WERI-Rb-1 (cell line): ENCODE measurements around the gene FBH1.

Experiments
- DNase-seq: peaks from one replicate; pipeline ENCODE4 v3.0.0-alpha.2; 2020
- H3K27ac ChIP-seq: fragments of 250-450 bp; sonication (Bioruptor Pico); 2 replicates; pipeline ENCODE4 v1.5.1; 2020; ENCODE audit warnings: mild to moderate bottlenecking, moderate library complexity
- H3K27me3 ChIP-seq: fragments of 250-450 bp; sonication (Bioruptor Pico); 2 replicates; pipeline ENCODE4 v1.5.1; 2021; ENCODE audit warnings: mild to moderate bottlenecking, low read depth, moderate library complexity; ENCODE audit not compliant: insufficient read depth, severe bottlenecking
- H3K36me3 ChIP-seq: fragments of 250-450 bp; sonication (Bioruptor Pico); 2 replicates; pipeline ENCODE4 v1.5.1; 2020; ENCODE audit warnings: mild to moderate bottlenecking, moderate library complexity
- H3K4me3 ChIP-seq: 2 replicates; pipeline ENCODE4 v1.5.1; 2011; ENCODE audit warnings: low read depth, mild to moderate bottlenecking, control low read depth, low read length
- H3K9me3 ChIP-seq: fragments of 250-450 bp; sonication (Bioruptor Pico); 2 replicates; pipeline ENCODE4 v1.5.1; 2021; ENCODE audit warnings: mild to moderate bottlenecking, moderate library complexity; ENCODE audit not compliant: severe bottlenecking
- TF ChIP-seq, protein P1 (sequence below): IDR thresholded peaks from 2 replicates; pipeline ENCODE4 v1.5.1; 2011; ENCODE audit warnings: low read depth, mild to moderate bottlenecking, control low read depth, inconsistent platforms, low read length

FBH1 gene

DNA sequence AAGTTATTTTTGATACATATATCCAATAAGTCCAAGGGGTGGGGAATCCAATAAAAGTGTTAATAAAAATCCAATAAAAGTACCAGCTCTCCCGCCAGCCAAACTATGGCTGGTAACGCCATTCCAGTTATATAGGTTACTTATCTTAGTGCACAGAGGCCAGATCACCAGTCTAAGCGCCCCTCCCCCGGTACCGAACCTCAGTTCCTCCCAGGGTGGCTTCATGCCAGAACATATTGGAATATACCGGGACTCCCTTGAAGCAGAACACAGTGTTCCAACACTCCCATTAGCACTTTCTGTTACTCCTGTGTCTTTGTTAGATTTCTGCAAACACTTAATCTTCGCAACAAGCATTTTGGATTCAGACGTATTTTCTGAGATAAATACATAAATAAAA lies 7.5 kb downstream of the FBH1 start:
- Histone ChIP-seq H3K27ac (no peak overlapping the region), H3K27me3 (no peaks in the 10 kb centered on the region), H3K36me3 (no peaks in the 10 kb centered on the region), H3K4me3 (no peak overlapping the region), H3K9me3 (no peaks in the 10 kb centered on the region)
- DNase-seq: no peak
- TF ChIP-seq, protein P1, sequence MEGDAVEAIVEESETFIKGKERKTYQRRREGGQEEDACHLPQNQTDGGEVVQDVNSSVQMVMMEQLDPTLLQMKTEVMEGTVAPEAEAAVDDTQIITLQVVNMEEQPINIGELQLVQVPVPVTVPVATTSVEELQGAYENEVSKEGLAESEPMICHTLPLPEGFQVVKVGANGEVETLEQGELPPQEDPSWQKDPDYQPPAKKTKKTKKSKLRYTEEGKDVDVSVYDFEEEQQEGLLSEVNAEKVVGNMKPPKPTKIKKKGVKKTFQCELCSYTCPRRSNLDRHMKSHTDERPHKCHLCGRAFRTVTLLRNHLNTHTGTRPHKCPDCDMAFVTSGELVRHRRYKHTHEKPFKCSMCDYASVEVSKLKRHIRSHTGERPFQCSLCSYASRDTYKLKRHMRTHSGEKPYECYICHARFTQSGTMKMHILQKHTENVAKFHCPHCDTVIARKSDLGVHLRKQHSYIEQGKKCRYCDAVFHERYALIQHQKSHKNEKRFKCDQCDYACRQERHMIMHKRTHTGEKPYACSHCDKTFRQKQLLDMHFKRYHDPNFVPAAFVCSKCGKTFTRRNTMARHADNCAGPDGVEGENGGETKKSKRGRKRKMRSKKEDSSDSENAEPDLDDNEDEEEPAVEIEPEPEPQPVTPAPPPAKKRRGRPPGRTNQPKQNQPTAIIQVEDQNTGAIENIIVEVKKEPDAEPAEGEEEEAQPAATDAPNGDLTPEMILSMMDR: no peak

DNA sequence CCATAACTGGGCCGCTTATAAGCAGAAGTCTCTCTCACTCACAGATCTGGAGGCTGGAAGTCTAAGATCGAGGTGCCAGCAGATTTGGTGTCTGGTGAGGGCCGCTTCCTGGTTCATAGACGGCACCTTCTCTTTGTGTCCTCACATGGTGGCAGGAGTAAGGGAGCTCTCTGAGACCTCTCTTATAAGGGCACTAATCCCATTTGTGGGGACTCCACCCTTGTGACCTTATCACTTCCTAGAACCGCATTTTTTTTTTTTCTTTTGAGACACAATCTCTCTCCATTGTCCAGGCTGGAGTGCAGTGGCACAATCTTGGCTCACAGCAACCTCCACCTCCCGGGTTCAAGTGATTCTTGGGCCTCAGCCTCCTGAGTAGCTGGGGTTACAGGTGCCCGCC lies 8.1 kb downstream of the FBH1 start:
- no peaks in the 10 kb centered on the region for H3K9me3 ChIP-seq
- no peak for DNase-seq
- TF ChIP-seq, protein P1: no peak
- no peaks in the 10 kb centered on the region for H3K27me3 ChIP-seq
- H3K36me3 ChIP-seq: no peaks in the 10 kb centered on the region
- no peak overlapping the region for H3K4me3 ChIP-seq
- no peak overlapping the region for H3K27ac ChIP-seq

DNA sequence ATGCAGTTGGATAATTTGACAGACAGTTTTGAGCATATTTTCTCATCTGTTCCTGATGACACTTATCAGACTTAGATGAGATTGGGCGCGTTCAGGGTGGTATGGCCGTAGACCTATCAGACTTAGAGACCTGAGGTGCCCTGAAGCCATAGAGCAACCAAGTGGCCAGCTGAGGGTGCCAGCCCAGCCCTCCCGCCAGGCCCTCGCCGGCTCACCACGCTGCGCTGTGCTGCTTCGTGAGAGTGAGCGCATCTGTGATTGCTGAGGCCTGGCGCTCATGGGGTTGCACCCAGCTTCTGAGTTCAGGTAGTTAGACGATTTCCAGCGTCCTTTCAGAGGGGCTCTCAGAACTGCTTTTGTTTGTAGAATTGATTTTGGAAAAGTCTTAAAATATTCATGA lies 10.2 kb downstream of the FBH1 start:
- TF ChIP-seq, protein P1: no peak
- DNase-seq: no peak
- no peak overlapping the region for H3K27ac ChIP-seq
- no peak overlapping the region for H3K4me3 ChIP-seq
- H3K36me3 ChIP-seq: no peaks in the 10 kb centered on the region
- H3K27me3 ChIP-seq: no peaks in the 10 kb centered on the region
- no peaks in the 10 kb centered on the region for H3K9me3 ChIP-seq

DNA sequence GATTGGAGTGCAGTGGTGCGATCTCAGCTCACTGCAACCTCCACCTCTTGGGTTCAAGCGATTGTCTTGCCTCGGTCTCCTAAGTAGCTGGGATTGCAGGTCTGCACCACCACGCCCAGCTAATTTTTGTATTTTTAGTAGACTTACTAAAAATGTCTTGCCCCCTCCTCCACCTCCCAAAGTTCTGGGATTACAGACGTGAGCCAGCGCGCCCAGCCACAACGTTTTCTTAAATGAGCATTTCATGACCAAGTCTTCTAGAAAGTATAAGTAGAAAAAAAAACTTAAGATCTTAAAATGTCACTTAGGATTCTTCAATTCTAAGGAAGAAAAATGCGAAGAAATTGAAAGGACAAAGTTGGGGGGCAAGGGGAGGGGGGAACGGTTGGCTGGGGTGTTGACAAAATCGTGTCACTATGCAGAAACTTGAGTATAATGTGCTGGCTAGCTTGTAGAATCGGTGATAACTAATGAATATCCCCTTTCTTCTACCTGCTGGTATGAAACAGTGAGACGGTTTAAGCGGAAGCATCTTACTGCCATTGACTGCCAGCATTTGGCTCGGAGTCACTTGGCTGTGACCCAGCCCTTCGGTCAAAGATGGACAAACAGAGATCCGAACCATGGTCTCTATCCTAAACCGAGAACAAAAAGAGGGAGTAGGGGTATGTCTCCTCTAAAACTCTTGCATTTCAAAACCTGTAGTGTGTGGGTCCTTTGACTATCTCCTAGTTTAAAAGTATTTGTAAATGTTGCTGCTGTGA lies 12.7 kb downstream of the FBH1 start:
- Histone ChIP-seq H3K9me3 (no peaks in the 10 kb centered on the region), H3K27me3 (no peaks in the 10 kb centered on the region), H3K36me3 (no peaks in the 10 kb centered on the region), H3K27ac (no peak overlapping the region), H3K4me3 (no peak overlapping the region)
- no peak for DNase-seq
- TF ChIP-seq, protein P1: no peak

DNA sequence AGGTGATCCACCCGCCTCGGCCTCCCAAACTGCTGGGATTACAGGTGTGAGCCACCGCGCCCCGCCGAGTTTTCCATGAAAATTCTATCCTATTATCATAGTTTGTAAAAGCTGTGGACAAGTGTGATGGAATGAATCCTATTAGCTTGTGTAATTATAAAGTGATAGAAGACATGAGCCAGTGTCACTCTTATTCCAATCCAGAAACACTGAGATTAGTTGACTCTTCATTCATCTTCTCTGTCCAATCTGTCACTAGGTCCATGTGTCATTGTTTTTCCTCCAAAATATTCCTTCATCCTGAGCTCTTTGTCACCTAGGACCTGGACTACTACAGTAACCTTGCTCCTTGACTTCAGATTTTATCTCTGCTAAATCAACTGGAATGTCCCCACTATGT lies 13.5 kb downstream of the FBH1 start:
- no peak for DNase-seq
- Histone ChIP-seq H3K4me3 (no peak overlapping the region), H3K9me3 (no peaks in the 10 kb centered on the region), H3K36me3 (no peaks in the 10 kb centered on the region), H3K27ac (no peak overlapping the region), H3K27me3 (no peaks in the 10 kb centered on the region)
- TF ChIP-seq, protein P1: no peak

DNA sequence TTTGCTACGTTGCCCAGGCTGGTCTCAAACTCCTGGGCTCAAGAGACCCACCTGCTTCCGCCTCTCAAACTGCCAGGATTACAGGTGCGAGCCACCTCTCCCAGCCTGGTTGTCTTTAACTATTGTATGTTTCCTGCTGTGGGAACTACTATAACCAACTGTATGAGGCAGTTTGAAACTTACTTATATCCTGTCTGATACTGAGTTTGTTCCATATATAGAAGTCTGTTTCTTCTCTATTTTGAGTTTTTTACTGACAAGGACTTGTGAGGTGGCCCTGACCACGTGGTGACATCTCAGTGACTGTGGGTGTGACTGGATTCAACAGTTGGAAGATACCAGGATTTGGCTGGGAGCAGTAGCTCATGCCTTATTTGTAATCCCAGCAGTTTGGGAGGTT lies 14.2 kb downstream of the FBH1 start:
- no peaks in the 10 kb centered on the region for H3K27me3 ChIP-seq
- H3K4me3 ChIP-seq: no peak overlapping the region
- TF ChIP-seq, protein P1: no peak
- DNase-seq: no peak
- no peak overlapping the region for H3K27ac ChIP-seq
- no peaks in the 10 kb centered on the region for H3K9me3 ChIP-seq
- H3K36me3 ChIP-seq: no peaks in the 10 kb centered on the region
